NK-92 (cell line): ENCODE results near the gene ZNF580.

ENCODE experiments used
- DNase-seq: peaks from one replicate; lab custom pipeline; 2025; ENCODE audit not compliant: unreplicated experiment; lab: John Stamatoyannopoulos, UW

The ZNF580 gene

DNA sequence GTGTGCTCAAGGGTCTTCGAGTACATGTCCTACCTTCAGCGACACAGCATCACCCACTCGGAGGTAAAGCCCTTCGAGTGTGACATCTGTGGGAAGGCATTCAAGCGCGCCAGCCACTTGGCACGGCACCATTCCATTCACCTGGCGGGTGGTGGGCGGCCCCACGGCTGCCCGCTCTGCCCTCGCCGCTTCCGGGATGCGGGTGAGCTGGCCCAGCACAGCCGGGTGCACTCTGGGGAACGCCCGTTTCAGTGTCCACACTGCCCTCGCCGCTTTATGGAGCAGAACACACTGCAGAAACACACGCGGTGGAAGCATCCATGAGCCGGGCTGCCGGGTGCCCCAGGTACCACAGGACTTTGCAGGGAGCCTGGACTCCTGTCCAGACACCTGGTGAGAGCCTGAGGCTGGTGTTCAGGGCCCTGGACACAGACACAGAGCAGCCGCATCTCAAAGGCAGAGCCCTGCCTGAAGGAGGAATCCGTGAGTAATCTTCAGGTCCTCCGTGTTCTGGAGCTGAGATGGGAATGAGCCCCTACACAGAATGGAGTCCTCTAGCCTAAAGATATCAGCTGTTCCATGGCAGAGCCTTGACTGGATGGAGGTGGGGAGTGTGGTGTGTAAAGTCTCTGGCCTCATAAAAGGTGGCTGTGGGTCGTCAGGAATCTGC, 4.2 kb downstream of the ZNF580 start:
- DNase-seq, result no peak

DNA sequence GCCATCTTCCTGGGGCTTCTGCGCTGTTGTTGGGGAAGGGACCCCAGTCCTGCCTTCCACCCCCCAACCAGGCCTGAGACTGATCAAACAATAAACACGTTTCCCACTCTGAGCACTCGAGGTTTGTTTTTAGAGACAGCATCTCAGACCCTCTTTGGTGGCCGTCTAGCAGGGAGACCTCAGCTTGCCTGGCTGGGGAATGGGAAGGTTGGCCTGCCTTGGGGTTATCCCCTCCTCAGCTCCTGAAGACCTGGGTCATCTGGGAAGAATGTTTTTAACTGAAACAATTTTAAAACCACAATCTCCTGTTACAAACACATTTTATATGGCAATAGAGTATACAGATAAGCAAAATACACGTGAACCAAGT, 4.7 kb downstream of the ZNF580 start:
- DNase-seq, result no peak

GRCh38 chr19:55646889-55647731, 6.3 kb downstream of the ZNF580 start:
- no peak for DNase-seq

DNA sequence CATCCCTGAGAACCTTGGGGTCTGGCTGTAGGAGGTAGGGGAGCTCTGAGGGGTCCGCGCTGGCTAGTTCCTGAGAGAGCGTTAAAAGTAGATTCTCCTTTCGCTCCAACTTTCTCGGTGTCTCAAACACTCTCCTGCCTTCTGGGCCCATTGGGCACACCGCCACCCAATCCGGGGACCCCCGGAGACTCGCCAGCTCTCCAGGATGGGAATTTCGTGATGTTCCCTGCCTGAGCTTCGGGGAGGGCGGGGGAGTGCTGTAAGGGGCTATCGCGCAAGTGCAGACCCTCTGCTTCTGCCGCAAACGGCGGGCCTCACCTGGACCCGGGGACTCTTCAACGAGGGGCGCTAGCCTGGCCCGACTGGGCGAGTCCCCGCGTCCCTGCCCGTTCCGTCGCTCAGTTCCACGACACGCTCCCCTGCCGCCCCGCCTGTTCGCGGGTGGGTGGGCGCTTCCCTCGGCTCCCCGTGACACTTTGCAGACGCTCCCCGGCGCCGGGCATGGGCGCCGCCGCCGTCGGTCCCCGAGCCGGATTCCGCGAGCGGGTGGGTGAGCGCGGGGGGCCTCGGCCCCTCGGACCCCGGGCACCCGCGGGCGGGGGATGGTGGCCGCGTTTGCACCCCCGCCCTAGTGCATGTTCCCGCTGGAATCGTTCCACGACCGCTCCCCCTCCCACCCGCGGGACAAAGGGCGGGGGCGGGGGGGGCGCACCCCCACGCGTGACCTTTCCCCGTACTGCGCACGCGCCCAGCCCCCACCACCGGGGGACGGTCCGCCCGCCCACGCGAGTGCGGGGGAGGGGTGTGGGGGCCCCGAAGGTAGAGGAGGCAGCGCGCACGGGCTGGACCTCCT, 7.2 kb downstream of the ZNF580 start, which contains the start of gene CCDC106:
Gene CCDC106 (plus strand): TSS at position 481 of the 853 bp plus-strand sequence. CDS start 835 bp downstream, outside the sequence.
- no peak for DNase-seq

GRCh38 chr19:55648585-55649267, 7.9 kb downstream of the ZNF580 start:
- DNase-seq, result no peak

DNA sequence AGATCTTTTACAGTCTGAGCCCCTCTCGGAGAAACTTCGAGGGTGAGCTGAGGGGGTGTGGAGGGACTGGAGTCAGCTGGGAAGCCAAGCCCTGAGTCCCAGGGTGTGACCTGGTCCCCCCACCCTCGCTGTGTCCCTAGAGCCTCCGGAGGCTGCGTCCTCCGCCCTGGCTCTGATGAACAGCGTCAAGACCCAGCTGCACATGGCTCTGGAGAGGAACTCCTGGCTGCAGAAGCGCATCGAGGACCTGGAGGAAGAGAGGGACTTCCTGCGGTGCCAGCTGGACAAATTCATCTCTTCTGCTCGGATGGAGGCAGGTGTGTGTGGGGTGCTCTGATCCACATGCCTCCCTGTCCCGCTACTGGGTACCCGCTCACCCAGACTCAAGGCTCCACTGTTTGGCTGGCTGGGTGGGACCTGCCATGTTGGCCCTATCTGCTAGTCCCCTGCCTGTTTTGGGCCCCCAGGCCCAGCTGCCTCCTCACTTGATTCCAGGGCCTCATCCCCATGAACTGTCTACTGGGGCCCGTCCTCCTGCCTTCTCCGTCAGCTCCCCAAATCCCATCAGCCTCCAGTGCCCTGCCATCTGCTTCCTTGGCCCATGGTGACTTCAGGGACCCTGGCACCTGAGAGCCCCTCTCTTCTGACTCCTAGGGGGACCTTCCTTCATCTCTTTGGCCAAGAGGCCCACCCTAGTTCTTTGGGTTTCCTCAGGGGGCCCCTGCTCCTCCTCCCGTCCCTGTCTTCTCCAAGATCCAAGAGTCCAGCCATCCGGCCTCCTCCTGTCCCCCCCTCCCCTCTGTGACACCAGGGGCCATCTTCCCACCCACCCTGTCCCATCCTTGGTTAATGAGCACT, 8.7 kb downstream of the ZNF580 start:
- DNase-seq, result no peak

- no peak for DNase-seq
Measured at GRCh38 chr19:55650126-55650557, 9.3 kb downstream of the ZNF580 start.

- DNase-seq, result no peak
Measured at GRCh38 chr19:55650602-55651230, 9.9 kb downstream of the ZNF580 start.

DNA sequence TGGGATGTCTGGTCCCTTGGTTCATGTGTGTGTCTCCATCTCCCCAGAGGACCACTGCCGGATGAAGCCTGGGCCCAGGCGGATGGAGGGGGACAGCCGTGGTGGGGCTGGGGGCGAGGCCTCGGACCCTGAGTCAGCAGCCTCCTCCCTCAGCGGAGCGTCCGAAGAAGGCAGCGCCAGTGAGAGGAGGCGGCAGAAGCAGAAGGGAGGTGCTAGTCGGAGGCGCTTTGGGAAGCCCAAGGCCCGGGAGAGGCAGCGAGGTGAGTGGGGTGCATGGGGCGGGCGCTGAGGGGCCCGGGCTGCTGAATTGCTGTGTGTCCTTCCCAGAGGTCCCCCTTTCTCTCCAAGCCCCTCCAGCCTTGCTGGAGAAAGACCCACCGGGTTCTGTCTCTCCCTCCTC, 10.4 kb downstream of the ZNF580 start:
- no peak for DNase-seq

DNA sequence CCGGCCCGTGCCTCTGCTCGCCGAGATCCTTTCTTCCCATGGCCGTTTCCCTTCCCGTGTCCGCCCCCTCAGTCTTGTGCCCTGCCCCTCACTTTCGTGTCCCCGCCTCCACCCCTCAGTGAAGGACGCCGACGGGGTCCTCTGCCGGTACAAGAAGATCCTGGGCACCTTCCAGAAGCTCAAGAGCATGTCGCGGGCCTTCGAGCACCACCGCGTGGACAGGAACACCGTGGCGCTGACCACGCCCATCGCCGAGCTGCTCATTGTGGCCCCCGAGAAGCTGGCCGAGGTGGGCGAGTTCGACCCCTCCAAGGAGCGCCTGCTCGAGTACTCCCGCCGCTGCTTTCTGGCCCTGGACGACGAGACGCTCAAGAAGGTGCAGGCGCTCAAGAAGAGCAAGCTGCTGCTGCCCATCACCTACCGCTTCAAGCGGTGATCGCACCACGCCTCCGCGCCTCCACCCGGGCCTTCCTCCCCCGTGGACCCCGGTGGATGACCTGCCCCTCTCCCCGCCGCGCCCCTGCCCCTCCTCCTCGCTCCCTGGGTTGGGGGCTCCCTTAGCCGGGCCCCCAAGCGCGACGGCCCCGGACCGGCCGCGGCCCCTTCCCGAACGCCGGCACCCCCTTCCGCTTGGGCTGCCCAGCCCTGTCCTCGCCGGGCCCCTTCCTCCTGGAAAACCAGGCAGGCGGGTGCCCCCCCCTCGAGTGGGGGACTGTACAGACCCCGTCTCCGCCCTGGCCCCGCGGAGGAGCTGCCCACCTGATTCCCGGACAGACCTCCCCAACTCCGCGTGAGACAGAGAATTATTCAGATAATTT, 11.7 kb downstream of the ZNF580 start:
- DNase-seq, result no peak

GRCh38 chr19:55653651-55654322, 13.0 kb downstream of the ZNF580 start:
- DNase-seq, result peak; percentile 97

- DNase-seq, result peak; percentile 96
Measured at GRCh38 chr19:55654323-55654867, 13.6 kb downstream of the ZNF580 start.

DNA sequence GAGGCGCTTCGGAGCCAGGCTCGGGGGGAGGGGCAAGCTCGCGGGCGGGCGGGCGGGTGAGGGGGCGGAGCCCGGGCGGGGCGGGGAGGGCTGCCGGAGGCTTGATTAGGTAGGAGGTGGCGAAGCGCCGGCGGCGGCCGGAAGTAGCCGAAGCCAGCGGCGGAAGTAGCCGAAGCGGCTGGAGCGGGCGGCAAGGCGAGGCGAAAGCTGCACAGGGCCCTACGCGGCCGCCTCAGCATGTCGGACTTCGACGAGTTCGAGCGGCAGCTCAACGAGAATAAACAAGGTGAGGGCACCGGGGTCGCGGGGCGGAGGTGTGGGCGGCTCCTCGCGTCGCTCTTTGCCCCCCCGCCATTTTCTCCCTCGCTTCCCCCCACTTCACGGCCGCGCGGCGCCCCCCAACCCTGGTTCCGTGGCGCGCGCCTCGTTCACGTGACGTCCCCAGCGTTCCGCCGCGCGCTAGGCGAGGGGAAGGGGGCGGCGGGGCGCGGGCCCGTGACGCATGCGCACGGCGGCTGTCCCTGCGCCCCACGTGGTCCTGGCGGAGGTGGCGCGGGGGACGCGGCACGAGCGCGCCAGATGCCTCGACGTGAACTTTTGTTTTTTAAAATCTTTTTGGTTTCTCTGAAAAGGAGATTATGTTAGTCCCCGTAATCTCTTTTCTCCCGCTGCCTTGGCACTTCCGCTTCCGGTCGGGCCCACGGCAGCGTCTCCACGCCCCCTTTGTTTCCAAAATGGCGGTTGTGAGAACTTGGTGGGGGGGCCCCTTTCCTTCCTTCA, 14.3 kb downstream of the ZNF580 start, which contains the start of gene U2AF2:
Gene U2AF2 (plus strand): TSS at position 168 of the 780 bp plus-strand sequence. CDS start 70 bp downstream, at position 238.
- DNase-seq, result peak; percentile 78

DNA sequence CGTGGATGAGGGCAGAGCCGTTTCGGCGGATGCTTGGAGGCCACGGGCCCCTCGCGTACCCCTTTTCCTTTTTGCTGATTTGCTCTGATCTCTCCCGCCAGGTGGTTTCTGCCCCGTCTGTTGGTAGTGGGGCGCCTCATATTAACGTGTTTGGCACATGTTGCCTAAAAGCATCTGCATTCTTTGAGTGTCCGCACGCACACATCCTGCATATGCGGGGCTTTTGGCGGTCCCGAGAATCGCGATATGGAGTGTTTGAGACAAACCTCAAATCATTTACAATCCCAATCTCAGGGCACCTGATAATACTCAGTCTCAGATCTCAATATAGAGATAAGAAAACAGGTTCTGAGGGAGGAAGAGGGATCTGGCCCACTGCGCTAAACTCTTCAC, 14.8 kb downstream of the ZNF580 start:
- no peak for DNase-seq

GRCh38 chr19:55656552-55656951, 15.8 kb downstream of the ZNF580 start:
- no peak for DNase-seq

GRCh38 chr19:55656988-55657747, 16.4 kb downstream of the ZNF580 start:
- DNase-seq, result no peak
